Stomach (tissue), 9 donors: ENCODE measurements around the gene TMEM92. TPM values are rescaled to one million over a fixed set of nuclear protein-coding genes. Genes with fewer than 3 reads are reported as not detected.

Experiments
- DNase-seq, 2 donors: peaks; one replicate each; pipeline versions ENCODE4 v3.0.0 to v3.0.0-alpha.2; 2013 to 2019
- H3K27ac ChIP-seq, 5 donors: fragments of 200-600 bp in 4 of 5; sonication (generic) in 4 of 5; one replicate each; pipeline ENCODE4 v1.5.1; 2013 to 2019; ENCODE audit warnings: mild to moderate bottlenecking in 1 of 5, moderate library complexity in 1 of 5
- H3K27me3 ChIP-seq, 3 donors: fragments of 200-600 bp; sonication (generic); one replicate each; pipeline ENCODE4 v1.5.1; 2017 to 2019; ENCODE audit warnings: mixed run types in 1 of 3
- H3K36me3 ChIP-seq, 4 donors: fragments of 200-600 bp; sonication (generic); 1 replicate in 3 of 4; 2 replicates in 1 of 4; pipeline ENCODE4 v1.5.1; 2016 to 2019
- H3K4me1 ChIP-seq, 4 donors: fragments of 200-600 bp; sonication (generic); one replicate each; pipeline ENCODE4 v1.5.1; 2016 to 2019
- H3K4me3 ChIP-seq, 4 donors: fragments of 200-600 bp; sonication (generic) in 3 of 4; one replicate each; pipeline ENCODE4 v1.5.1; 2016 to 2019; ENCODE audit warnings: mild to moderate bottlenecking in 1 of 4
- H3K9me3 ChIP-seq, 4 donors: fragments of 200-600 bp; sonication (generic); one replicate each; pipeline ENCODE4 v1.5.1; 2016 to 2019
- EP300 ChIP-seq: sonication (generic); formaldehyde crosslinking; IDR thresholded peaks from one replicate; pipeline ENCODE4 v1.6.1; 2017; ENCODE audit warnings: antibody characterized with exemption
- POLR2A ChIP-seq, 4 donors: fragments of 450-650 bp; IDR thresholded peaks; one replicate each; pipeline ENCODE4 v1.6.1; 2016; ENCODE audit warnings: antibody characterized with exemption in 4 of 4, control low read depth in 2 of 4, mild to moderate bottlenecking in 1 of 4, moderate library complexity in 1 of 4
- POLR2AphosphoS5 ChIP-seq, 3 donors: sonication (generic); formaldehyde crosslinking; IDR thresholded peaks; one replicate each; pipeline ENCODE4 v1.6.1; 2016; ENCODE audit warnings: antibody characterized with exemption in 3 of 3
- WGBS, 5 donors: extraction: QIAGEN DNeasy Blood & Tissue Kit in 3 of 5; methylation state at CpG; one replicate each; pipeline versions ENCODE4 v1.1.5 to v1.1.7; 2013 to 2018; 5-methylcytosine and 5-hydroxymethylcytosine counted together
- intact Hi-C: fragments of 100-400 bp; cut with DNase I; formaldehyde crosslinking; loops from one replicate; pipeline ENCODE4 v1.15.1; 2023; ENCODE audit warnings: low total_unique reads
- polyA plus RNA-seq, 3 donors: library from polyadenylated mRNA; stranded (reverse); fragments of 200-250 nt; gene quantifications; one replicate each; pipeline ENCODE4 v1.2.3, GENCODE V29; 2013
- total RNA-seq, 5 donors: library from RNA; depleted of rRNA; stranded (reverse); fragments of >200 nt; gene quantifications; one replicate each; pipeline versions ENCODE4 v1.1.0 to v1.2.3, GENCODE V29; 2014 to 2016
- TF ChIP-seq, protein P1 (sequence below), 7 experiments: fragments of 450-650 bp in 4 of 7; fragments of 200-600 bp in 3 of 7; sonication (generic) in 3 of 7; IDR thresholded peaks; one replicate each; pipeline ENCODE4 v1.5.1; 2016 to 2019; ENCODE audit warnings: antibody characterized with exemption in 7 of 7, control low read depth in 2 of 7, mild to moderate bottlenecking in 1 of 7
- donor health status: healthy with polysubstance abuse.
- donor health status: Bipolar disorder and iron deficiency.
- donor health status: healthy.

TMEM92 gene
- total and polyA plus RNA-seq, 8 donors: 2.7 to 24.9 (median 10.8) TPM

DNA sequence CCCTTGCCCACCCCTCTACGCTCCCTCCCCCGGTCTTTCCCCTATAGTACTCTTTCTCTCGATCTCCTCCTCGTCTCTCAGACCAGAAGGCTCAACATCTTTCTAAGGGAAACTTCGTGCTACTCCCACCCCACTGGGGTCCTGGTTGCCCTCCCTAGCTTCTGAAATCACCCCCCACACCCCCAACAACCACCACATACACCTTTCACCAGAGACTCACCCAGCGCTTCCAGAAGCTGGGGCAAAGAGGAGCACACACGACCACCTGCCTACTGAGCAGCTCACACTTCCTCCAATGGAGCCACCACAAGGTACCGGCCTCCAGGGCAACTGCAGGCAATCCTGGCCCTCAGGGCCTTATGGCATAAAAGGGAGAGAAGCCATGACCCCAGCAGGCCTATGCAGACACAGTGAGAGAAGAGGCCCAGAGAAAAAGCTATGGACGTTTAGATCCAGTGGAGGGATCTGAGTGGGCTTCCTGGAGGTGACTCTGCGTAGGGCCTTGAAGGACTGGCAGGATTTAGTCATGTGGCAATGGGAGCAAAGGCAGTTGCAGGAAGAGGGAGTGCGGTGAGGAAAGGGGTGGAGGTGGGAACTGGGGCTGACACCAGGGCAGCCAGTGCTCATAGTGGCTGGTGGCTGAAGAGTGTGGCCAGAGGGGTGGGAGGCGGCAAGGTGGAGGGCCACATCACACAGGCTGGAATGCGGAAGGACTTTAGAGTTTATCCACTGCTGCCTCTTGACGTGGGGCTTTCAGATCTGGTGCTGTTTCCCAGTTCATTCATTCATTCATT, 12.1 kb upstream of the TMEM92 start:
- Histone ChIP-seq H3K4me1 (peaks cover 15 to 47% (median 38%) of the 10 kb centered on the region in 4 donors), H3K27ac (no peak overlapping the region), H3K36me3 (no peaks in the 10 kb centered on the region), H3K27me3 (no peaks in the 10 kb centered on the region), H3K9me3 (no peaks in the 10 kb centered on the region), H3K4me3 (no peak overlapping the region)
- TF ChIP-seq POLR2A (IDR thresholded peaks at IDR 0.05): no peak
- TF ChIP-seq, protein P1, sequence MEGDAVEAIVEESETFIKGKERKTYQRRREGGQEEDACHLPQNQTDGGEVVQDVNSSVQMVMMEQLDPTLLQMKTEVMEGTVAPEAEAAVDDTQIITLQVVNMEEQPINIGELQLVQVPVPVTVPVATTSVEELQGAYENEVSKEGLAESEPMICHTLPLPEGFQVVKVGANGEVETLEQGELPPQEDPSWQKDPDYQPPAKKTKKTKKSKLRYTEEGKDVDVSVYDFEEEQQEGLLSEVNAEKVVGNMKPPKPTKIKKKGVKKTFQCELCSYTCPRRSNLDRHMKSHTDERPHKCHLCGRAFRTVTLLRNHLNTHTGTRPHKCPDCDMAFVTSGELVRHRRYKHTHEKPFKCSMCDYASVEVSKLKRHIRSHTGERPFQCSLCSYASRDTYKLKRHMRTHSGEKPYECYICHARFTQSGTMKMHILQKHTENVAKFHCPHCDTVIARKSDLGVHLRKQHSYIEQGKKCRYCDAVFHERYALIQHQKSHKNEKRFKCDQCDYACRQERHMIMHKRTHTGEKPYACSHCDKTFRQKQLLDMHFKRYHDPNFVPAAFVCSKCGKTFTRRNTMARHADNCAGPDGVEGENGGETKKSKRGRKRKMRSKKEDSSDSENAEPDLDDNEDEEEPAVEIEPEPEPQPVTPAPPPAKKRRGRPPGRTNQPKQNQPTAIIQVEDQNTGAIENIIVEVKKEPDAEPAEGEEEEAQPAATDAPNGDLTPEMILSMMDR (IDR thresholded peaks at IDR 0.05): no peak
- no peak for TF ChIP-seq EP300
- TF ChIP-seq POLR2AphosphoS5 (IDR thresholded peaks at IDR 0.05): no peak
- WGBS, 5 donors: 86 to 92% (median 89%) methylated on average over 14 of the region's 14 CpGs
- DNase-seq: peak in 1 of 2 donors; percentile 1
- intact Hi-C loops: no loop called here

DNA sequence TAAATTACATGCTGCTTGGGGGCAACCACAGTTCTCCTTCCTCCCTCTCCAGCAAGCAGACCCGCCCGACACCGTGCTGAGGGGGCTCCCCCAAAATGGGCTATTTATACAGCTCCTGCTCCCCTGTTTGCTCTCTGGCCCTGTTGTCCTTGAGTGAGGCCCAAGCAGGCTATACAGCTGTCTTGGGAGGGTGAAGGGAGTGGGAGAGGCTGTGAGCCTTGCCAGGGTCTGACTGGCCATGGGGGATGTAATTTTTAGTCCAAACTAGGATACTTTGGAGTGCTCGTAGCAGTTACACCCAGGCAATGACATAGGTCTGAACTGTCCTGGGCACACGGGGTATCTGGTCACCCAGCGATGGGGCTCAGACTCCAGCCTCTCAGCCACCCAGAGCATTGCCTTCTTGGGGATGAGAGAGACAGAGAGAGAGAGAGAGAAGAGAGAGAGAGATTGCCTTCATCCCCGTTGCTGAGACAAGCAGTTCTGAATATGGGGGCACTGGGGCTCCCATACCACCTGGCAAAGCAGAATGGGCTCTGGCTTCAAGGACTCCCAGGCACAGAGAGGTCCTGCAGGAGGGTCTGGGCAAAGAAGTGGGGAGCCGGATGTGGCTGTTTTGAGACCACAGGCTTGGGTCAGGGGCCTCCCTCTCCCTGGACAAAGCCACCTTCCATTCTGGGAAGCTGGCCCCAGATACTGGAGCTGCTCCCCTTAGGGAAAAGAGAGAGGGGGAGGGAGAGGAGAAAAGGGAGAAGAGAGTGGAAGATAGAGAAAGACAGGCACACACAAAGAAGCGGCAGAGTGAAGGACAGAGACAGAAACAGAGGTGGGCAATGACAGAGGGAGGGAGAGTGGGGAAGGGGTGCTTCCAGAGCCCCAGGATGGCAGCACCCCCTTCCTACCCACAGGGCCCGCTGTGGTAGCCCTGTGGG, 10.7 kb upstream of the TMEM92 start:
- TF ChIP-seq, protein P1 (IDR thresholded peaks at IDR 0.05): no peak
- no peak for TF ChIP-seq POLR2A (IDR thresholded peaks at IDR 0.05)
- TF ChIP-seq EP300: no peak
- TF ChIP-seq POLR2AphosphoS5 (IDR thresholded peaks at IDR 0.05): no peak
- Histone ChIP-seq H3K4me1 (peaks cover 18 to 54% (median 44%) of the 10 kb centered on the region in 4 donors), H3K27me3 (no peaks in the 10 kb centered on the region), H3K36me3 (no peaks in the 10 kb centered on the region), H3K4me3 (no peak overlapping the region), H3K27ac (peak overlapping the region in 1 of 5 donors; percentile 11), H3K9me3 (no peaks in the 10 kb centered on the region)
- DNase-seq: peak in 1 of 2 donors; percentile 50
- WGBS, 5 donors: 75 to 89% (median 80%) methylated on average over 10 of the region's 10 CpGs
- intact Hi-C loops: no loop called here

DNA sequence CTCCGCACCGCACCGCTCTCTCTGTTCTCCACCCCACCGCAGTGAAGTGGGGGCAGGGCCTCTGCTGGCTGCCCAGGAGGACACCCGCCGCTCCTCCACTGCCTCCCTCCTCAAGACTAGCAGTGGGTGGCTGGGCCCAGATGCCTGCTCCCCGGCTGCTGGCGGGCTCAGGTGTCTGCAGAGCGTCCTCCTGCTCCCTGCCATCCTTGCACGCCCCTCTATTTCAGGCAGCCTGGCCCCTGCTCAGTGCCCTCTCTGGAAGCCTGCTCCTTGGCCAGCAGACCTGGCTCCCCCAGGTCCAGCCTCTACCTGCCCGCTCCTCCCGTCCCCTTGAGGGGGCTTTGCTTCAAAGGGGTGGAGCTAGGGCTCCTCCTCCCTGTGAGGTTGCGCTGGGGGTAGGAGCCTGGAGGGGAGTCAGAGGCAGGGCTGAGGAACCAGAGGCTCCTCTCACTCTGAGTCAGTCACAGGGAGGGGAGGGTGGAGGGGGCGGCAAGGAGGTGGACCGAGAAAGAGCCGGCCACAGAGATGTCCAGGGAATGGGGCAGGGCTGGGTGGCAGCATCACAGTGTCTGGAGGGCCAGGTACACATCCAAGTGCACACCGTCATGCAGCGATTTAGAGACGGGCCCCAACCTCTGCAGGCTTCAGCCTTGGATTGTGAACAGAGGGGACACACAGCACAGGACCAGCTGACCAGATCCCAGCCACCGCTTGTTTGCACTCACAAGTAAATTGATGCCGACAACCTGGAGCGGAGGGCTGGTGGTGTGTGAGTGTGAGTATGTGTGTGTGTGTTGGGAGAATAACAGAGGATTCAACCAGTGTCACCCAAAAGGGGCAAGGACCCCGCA, 9.8 kb upstream of the TMEM92 start:
- 80 to 89% (median 83%) methylated on average over 12 to 23 of the region's 23 CpGs for WGBS, 5 donors
- H3K27me3 ChIP-seq: no peaks in the 10 kb centered on the region
- no peaks in the 10 kb centered on the region for H3K9me3 ChIP-seq
- H3K4me3 ChIP-seq: no peak overlapping the region
- peaks cover 18 to 56% (median 44%) of the 10 kb centered on the region in 4 donors for H3K4me1 ChIP-seq
- peak in 1 of 2 donors; percentile 55 for DNase-seq
- no peaks in the 10 kb centered on the region for H3K36me3 ChIP-seq
- H3K27ac ChIP-seq: peak overlapping the region in 1 of 5 donors; percentile 11
- TF ChIP-seq POLR2AphosphoS5 (IDR thresholded peaks at IDR 0.05) (no peak), EP300 (no peak), POLR2A (IDR thresholded peaks at IDR 0.05) (no peak)
- TF ChIP-seq, protein P1 (IDR thresholded peaks at IDR 0.05): no peak
- intact Hi-C loops: no loop called here
